RWPE2 (cell line): Measurements from ENCODE around the gene SELENOH.
"Not testable (repeated sequence)": the region's sequence is repeated elsewhere in the genome, so short reads cannot be mapped to it uniquely, and the experiment has no call there.

Experiments used
- ATAC-seq: fragments of 200-7000 bp; cut with Tn5 transposase; 3 replicates; pipeline ENCODE4 v1.9.1; 2021; ENCODE audit warnings: low read depth
- DNase-seq: peaks from one replicate; pipeline ENCODE4 v3.0.0-alpha.2; 2020; ENCODE audit warnings: low spot score
- H3K27ac ChIP-seq: fragments of 450-650 bp; 2 replicates; pipeline ENCODE4 v1.5.1; 2017; ENCODE audit warnings: mild to moderate bottlenecking; ENCODE audit not compliant: poor library complexity, severe bottlenecking
- H3K27me3 ChIP-seq: fragments of 250-450 bp; sonication (Bioruptor Pico); 2 replicates; pipeline ENCODE4 v1.5.1; 2021; ENCODE audit warnings: mild to moderate bottlenecking, moderate library complexity; ENCODE audit not compliant: insufficient read depth, poor library complexity, severe bottlenecking
- H3K36me3 ChIP-seq: fragments of 250-450 bp; sonication (Bioruptor Pico); 2 replicates; pipeline ENCODE4 v1.5.1; 2020; ENCODE audit warnings: low read depth, mild to moderate bottlenecking, moderate library complexity
- H3K4me1 ChIP-seq: fragments of 250-450 bp; sonication (Bioruptor Pico); 2 replicates; pipeline ENCODE4 v1.5.1; 2021; ENCODE audit warnings: mild to moderate bottlenecking, moderate library complexity; ENCODE audit not compliant: insufficient read depth, poor library complexity, severe bottlenecking
- H3K4me3 ChIP-seq: fragments of 250-450 bp; sonication (Bioruptor Pico); 2 replicates; pipeline ENCODE4 v1.5.1; 2021; ENCODE audit warnings: mild to moderate bottlenecking, moderate library complexity; ENCODE audit not compliant: severe bottlenecking
- H3K9me3 ChIP-seq: fragments of 250-450 bp; sonication (Bioruptor Pico); 2 replicates; pipeline ENCODE4 v1.5.1; 2021; ENCODE audit warnings: mild to moderate bottlenecking, moderate library complexity; ENCODE audit not compliant: severe bottlenecking
- TF ChIP-seq, protein P1 (sequence below): fragments of 450-650 bp; IDR thresholded peaks from one replicate; pipeline ENCODE4 v1.5.1; 2017; ENCODE audit warnings: mild to moderate bottlenecking, moderate library complexity; ENCODE audit not compliant: poor library complexity, severe bottlenecking

Gene SELENOH

DNA sequence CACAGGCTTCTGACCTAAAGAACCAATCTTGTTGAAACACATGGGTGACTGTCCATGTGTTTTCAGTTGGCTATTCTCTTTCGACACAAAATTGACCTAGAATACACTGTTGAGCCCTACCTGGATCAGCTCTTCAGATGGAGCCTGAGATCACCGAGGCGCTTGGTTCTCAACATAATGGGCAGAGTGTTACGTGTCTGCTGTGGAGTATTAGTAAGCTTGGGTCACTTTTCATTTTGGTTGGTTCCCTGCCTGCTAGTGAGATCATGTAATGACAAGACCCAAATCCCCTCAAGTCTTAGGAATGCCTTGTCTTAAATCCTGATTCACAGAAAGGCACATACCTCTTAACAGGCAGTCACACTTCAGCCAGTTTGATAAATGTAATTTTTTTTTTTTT is 38.0 kb upstream of the SELENOH start:
- DNase-seq (no peak), ATAC-seq (no peak)
- H3K4me1 ChIP-seq = no peaks in the 10 kb centered on the region
- TF ChIP-seq, protein P1, sequence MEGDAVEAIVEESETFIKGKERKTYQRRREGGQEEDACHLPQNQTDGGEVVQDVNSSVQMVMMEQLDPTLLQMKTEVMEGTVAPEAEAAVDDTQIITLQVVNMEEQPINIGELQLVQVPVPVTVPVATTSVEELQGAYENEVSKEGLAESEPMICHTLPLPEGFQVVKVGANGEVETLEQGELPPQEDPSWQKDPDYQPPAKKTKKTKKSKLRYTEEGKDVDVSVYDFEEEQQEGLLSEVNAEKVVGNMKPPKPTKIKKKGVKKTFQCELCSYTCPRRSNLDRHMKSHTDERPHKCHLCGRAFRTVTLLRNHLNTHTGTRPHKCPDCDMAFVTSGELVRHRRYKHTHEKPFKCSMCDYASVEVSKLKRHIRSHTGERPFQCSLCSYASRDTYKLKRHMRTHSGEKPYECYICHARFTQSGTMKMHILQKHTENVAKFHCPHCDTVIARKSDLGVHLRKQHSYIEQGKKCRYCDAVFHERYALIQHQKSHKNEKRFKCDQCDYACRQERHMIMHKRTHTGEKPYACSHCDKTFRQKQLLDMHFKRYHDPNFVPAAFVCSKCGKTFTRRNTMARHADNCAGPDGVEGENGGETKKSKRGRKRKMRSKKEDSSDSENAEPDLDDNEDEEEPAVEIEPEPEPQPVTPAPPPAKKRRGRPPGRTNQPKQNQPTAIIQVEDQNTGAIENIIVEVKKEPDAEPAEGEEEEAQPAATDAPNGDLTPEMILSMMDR = no peak
- H3K4me3 ChIP-seq = no peak overlapping the region
- H3K9me3 ChIP-seq = no peaks in the 10 kb centered on the region
- H3K36me3 ChIP-seq = peaks cover 58% of the 10 kb centered on the region
- no peaks in the 10 kb centered on the region for H3K27me3 ChIP-seq
- H3K27ac ChIP-seq = no peak overlapping the region

DNA sequence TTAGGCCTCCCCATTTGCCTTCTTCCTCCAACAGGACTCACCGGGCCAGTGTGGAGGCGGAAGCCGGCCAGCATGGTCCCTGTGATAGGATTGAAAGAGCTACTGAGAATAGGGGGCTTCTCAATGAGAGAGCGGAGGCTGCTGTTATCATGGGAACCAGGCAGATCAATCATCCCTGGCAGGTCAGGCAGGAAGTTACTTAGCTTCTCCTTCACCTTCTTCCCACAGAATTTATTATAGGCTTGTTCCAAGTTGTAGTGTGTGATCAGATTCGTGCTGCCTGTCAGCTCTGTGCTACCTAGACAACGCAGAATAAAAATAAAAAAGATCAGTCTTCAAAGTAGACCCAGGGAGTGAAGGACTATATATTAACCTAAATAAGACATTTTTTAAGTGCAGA is 36.4 kb upstream of the SELENOH start:
- Histone ChIP-seq H3K36me3 (peaks cover 47% of the 10 kb centered on the region), H3K27me3 (no peaks in the 10 kb centered on the region), H3K27ac (no peak overlapping the region), H3K4me3 (no peak overlapping the region), H3K9me3 (no peaks in the 10 kb centered on the region), H3K4me1 (no peaks in the 10 kb centered on the region)
- no peak for ATAC-seq
- TF ChIP-seq, protein P1 = no peak
- DNase-seq = no peak

DNA sequence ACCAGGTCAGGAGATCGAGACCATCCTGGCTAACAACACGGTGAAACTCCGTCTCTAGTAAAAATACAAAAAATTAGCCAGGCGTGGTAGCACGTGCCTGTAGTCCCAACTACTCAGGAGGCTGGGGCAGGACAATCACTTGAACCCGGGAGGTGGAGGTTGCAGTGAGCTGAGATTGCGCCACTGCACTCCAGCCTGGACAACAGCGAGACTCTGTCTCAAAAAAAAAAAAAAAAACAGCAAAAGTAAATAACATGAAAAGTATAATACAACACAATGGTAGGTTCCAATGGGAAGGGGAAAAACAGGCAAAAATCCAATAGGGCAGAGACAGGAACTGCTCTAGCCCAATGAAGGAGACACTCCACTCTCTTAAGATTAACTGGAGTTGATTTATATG is 35.9 kb upstream of the SELENOH start:
- not testable (repeated sequence) for DNase-seq, H3K9me3 ChIP-seq, H3K27ac ChIP-seq, H3K4me1 ChIP-seq, ATAC-seq, H3K27me3 ChIP-seq, H3K4me3 ChIP-seq
- H3K36me3 ChIP-seq = peaks cover 44% of the 10 kb centered on the region

DNA sequence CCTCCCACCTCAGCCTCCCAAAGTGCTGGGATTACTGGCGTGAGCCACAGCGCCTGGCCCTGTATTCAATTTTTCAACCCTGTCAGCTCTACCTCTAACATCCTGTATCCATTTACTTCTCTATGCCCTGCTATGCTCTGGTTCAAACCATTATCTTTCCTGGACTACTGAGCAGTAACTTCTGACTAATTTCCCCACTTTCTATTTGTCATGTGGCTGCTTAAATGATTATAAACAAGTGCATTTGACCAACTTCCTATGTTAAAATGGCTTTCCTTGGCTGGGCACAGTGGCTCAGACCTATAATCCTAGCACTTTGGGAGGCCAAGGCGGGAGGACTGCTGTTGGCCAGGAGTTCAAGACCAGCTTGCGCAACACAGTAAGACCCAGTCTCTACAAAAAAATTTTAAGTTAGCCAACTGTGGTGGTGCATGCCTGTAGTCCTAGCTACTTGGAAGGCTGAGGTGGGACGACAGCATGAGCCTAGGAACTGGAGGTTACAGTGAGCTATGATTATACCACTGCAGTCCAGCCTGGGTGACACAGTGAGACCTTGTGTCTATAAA is 31.4 kb upstream of the SELENOH start:
- no peak for ATAC-seq
- no peaks in the 10 kb centered on the region for H3K27me3 ChIP-seq
- no peaks in the 10 kb centered on the region for H3K9me3 ChIP-seq
- no peak overlapping the region for H3K4me3 ChIP-seq
- TF ChIP-seq, protein P1 = no peak
- peaks cover 8% of the 10 kb centered on the region for H3K4me1 ChIP-seq
- H3K36me3 ChIP-seq = peaks cover 9% of the 10 kb centered on the region
- H3K27ac ChIP-seq = no peak overlapping the region
- DNase-seq = no peak

GRCh38 chr11:57711414-57712255 is 29.7 kb upstream of the SELENOH start, which contains the start of gene MED19:
Gene MED19 (minus strand): TSS chr11:57712215. CDS start chr11:57712179, 36 bp downstream.
- no peaks in the 10 kb centered on the region for H3K27me3 ChIP-seq
- peak; percentile 76 for ATAC-seq
- TF ChIP-seq, protein P1 = no peak

More at GRCh38 chr11:57711414-57712255, 29.7 kb upstream of the SELENOH start, which contains the start of gene MED19:
- Histone ChIP-seq H3K27ac (peak within 1 kb of the TSS; percentile 53), H3K4me1 (peaks cover 8% of the 10 kb centered on the region), H3K36me3 (peaks cover 5% of the 10 kb centered on the region), H3K4me3 (peak within 1 kb of the TSS; percentile 67), H3K9me3 (no peaks in the 10 kb centered on the region)
- DNase-seq = peak; percentile 96
